Umbilical cord (tissue), 2 donors: ENCODE results near the gene SLC9C2. TPM values are rescaled to one million over a fixed set of nuclear protein-coding genes. Genes with fewer than 3 reads are reported as not detected.
A peak's percentile ranks its signal among the peaks of the same experiment; 100 is the strongest.
"Not testable (repeated sequence)": the region's sequence is repeated elsewhere in the genome, so short reads cannot be mapped to it uniquely, and the experiment has no call there.

Experiments
- DNase-seq: peaks from one replicate; pipeline ENCODE4 v3.0.0-alpha.2; 2015; ENCODE audit warnings: low spot score
- total RNA-seq: library from RNA; depleted of rRNA; stranded (reverse); fragments of >200 nt; gene quantifications from one replicate; pipeline ENCODE4 v1.2.3, GENCODE V29; 2014; ENCODE audit warnings: low replicate concordance; ENCODE audit not compliant: insufficient read depth

SLC9C2 gene, protein sequence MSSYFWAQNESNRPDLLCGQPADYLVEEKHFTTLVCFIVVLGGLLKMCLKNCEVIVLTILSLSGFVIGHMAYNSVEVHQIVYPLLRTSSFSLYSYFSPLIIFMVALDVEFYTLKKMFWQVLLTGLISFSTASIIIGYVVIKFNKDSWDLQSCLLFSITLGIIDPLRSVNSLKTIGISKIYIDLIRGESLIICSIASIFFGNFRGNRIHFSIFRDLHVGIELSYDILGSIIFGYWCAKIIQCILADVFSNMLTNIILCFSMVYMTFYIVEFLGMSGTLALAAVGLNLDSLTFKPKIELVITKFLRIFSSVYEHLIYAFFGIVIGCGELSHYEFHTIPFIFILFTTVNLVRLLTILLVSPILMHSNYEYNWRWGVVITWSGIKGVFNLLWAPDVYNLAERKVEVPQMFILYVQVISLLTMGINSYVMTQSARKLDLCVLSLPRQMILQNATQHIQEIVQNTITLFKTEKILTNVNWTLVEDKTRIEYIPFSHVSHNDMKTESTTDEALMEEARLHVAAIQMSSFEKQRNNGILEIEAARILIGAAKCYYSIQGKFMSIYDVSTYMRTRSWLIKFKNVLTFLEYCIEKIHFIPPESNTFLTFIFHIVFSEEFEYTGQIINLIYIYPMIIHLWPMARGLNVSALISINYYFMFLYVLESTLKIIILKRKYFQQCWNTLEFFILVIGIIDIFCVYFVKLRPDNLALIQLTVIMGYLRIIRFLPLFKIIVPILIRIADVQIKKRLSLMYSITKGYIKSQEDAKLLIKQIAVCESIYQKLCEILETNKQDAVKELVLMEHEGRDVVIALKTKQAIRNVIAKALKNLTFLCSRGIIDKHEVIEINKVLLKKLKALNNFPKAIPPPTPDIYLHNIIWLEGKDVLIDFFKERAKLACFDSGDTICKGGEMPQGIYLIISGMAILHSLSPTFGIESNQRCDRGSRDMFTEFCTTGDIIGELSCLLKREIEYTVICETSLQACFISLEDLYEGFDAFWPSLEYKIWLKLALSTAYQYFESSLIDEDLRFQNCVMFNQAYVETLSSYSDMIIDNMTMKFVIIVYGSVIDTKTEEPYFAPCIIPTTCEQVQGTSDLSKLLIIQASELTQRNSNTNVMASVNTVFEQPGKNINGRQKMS
- total RNA-seq: 1.7 TPM

DNA sequence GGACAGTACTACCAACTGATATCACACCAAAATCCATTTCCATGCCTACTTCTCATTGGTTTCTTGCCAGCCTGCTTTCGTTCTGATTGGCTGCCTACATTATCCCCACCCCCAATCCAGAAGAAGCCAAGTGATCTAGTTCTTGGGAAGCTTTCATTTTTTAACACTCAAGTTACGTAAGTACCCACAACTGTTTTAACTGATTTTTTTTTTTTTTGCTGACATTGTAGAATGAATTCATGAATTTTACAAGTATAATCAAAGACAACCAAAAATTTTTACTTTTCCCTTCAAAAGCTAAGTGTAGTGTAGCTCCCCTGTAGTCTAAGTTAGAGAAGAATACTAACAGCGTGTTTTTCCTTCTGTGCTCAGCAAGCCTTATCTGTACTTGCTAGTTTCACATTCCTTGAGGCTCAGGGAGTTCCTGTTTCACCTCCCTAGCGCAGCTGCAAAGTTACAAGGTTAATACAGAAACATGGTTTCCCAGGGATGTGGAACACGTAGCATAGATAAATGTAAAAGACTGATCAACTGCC lies at the start of gene SLC9C2:
SLC9C2 (minus strand) TSS at position 17 of the 536 bp plus-strand sequence. CDS start 1,296 bp downstream, outside the sequence.
- DNase-seq: peak; percentile 74

DNA sequence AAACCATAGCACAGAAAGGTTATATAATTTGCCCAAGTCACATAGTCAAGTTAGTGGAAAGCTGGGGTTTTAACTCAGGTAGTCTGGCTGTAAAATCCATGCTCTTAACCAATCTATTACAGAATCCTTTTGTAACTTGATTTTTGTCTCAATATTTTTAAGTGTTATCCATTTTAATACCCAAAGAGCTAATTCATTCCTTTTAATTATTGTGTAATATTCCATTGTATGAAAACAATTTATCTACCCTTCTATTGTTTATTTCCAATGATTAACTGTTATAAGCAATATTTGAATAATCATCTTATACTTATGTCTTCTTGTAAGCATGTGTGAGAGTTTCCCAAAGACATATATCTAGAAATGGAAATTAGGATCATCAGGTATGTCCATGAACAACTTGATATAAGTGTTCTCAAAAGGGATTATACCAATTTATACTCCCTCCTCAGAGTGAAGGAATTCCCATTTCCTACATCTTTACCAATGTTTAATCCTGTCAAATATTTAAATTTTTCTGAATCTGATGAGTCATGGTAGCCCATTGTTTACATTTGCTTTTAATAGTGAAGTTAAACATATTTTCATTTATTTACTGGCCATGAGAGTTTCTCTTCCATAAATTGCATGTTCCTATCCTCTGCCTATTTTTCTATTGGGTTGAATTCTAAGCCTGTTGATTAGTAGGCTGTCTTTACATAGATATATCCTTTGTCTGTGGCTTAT lies 46.2 kb upstream of the SLC9C2 start:
- DNase-seq: no peak

- no peak for DNase-seq
These were observed 43.8 kb upstream of the SLC9C2 start for GRCh38 chr1:173646656-173647055.

DNA sequence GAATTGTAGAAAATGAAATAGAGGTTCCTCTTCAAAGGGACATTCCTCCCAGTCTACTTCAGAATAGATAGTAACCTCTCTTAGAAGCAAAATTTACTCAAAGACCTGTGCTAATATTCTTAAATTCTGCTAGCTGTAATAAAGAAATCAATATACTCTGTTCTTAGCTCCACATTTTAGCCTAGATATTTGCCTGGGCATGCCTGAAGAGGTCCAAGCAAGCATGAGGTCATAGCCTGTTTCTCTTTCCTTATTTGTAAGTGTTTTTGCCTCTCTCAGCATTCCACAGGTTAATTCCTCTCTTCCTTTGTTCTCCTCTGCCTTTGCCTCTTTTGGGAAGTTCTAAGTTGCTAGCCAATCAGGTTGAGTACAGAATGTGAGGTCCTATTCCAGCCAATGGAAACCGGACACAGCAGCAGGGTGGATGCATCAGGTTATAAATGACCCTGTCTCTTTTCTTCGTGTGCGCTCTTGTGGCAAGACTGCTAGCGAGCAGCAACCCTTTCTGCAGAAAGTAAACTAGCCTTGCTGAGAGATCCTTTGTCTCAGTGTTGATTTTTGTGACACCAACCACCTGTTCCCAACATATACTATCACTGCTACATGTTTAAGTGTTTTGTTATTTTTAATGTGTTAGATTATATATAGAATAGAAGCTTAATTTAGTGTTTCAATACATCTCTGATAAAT lies 39.7 kb upstream of the SLC9C2 start:
- DNase-seq: not testable (repeated sequence)

GRCh38 chr1:173639102-173639501 lies 36.2 kb upstream of the SLC9C2 start:
- DNase-seq: no peak

DNA sequence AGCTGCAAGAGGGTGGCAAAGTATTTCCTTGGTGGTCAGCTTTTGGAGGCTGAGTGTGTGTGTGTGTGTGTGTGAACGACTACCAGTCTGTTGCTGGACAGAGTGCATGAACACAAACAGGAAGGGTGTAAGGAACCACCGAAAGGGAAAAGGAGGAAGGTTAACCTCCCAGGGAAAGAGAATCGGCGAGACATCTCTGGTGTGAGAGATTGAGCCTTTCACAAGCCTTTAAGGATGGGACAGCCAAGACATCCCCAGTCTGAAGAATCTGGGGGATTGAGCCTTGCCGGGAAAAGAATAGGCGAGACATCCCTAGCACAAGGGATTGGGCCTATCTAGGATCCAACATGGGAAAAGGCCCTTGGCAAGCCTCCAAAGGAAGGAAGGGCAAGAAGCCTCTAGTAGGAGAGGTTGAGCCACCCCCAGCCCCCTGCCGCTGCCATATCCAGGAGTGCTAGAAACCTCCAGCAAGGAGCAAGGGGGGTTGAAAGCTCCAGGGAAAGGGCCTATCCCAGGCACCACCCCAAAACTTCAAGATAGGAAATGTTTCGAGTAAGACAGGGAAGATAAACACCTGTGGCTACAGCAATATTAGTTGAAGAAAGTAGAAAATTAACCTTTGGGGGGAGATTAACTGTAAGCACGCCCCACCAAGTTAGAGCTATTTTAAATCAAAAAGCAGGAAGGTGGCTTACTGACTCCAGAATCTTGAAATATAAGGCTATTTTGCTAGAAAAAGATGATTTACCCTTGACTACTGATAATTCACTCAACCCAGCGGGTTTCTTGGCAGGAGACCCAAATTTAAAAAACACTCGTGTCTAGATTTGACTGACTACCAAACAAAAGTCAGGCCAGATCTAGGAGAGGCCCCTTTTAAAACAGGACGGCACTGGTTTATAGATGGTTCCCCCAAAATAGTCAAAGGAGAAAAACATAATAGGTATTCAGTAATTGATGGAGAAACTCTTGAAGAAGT lies 35.5 kb upstream of the SLC9C2 start:
- DNase-seq: no peak

DNA sequence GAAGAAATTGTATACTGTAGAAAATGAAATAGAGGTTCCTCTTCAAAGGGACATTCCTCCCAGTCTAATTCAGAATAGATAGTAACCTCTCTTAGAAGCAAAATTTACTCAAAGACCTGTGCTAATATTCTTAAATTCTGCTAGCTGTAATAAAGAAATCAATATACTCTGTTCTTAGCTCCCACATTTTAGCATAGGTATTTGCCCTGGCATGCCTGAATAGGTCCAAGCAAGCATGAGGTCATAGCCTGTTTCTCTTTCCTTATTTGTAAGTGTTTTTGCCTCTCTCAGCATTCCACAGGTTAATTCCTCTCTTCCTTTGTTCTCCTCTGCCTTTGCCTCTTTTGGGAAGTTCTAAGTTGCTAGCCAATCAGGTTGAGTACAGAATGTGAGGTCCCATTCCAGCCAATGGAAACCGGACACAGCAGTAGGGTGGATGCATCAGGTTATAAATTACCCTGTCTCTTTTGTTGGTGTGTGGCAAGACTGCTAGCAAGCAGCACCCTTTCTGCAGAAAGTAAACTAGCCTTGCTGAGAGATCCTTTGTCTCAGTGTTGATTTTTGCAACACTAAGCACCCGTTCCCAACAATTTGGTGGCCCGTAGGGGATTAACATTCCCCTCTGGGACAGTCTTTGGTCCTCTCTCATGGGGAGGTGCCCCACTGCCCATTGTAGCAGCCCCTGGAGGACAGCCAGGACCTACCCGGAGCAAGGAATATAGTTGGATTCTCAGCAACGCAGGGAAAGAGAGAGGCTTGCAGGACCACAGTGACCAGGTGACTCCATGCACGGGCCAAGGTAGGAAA lies 34.6 kb upstream of the SLC9C2 start:
- not testable (repeated sequence) for DNase-seq

- DNase-seq: no peak
These were observed 32.2 kb upstream of the SLC9C2 start, which contains the start of gene TEX50 for GRCh38 chr1:173635116-173635515. Gene TEX50, plus strand, starts transcription at chr1:173635338. Its CDS starts 184 bp downstream, at chr1:173635522.

DNA sequence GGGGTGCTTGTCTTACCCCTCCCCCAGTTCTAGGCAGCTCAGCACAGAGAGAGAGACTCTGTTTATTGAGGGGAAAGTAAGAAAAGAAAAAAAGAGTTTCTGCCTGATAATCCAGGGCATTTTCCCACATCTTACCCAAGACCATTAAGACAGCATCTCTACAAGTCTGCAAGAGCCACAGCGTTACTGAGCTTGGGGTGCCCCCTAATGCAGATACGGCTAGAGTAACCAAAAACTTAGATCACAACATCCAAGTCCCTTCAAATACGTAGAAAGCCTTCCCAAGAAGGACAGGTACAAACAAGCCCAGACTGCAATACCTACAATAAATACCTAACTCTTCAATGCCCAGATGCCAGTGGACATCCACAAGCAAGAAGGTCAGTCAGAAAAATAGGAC lies 26.0 kb upstream of the SLC9C2 start:
- DNase-seq: no peak

- no peak for DNase-seq
These were observed 24.4 kb upstream of the SLC9C2 start for GRCh38 chr1:173627269-173627668.

- no peak for DNase-seq
These were observed 14.0 kb upstream of the SLC9C2 start for GRCh38 chr1:173616859-173617258.

GRCh38 chr1:173613086-173613485 lies 10.2 kb upstream of the SLC9C2 start:
- not testable (repeated sequence) for DNase-seq

GRCh38 chr1:173608503-173609216 lies 5.8 kb upstream of the SLC9C2 start:
- DNase-seq: no peak

GRCh38 chr1:173601588-173601987 lies 1.3 kb downstream of the SLC9C2 start:
- DNase-seq: no peak

GRCh38 chr1:173596097-173596825 lies 6.6 kb downstream of the SLC9C2 start:
- no peak for DNase-seq

DNA sequence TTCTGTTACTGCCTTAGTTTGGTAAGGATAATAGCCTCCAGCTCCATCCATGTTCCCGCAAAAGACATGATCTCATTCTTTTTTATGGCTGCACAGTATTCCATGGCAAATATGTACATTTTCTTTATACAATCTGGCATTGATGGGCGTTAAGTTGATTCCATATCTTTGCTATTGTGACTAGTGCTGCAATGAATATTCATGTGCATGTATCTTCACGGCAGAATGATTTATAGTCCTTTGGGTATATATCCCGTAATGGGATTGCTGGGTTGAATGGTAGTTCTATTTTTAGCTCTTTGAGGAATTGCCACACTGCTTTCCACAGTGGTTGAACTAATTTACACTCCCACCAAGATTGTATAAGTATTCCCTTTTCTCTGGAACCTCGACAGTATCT lies 11.7 kb downstream of the SLC9C2 start:
- DNase-seq: not testable (repeated sequence)

DNA sequence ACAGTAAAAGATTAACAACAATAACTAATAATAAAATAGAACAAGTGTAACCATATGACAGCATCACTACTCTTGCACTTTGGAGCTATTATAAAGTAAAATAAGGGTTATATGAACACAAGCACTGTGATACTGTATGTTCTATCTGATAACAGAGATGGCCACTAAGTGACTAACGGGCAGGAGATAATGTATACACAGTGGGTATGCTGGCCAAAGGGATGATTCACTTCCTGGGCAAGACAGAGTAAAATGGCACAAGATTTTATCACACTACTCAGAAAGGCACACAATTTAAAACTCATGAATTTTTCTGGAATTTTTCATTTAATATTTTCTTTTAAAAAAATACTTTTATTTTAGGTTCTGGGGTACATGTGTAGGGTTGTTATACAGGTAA lies 12.3 kb downstream of the SLC9C2 start:
- no peak for DNase-seq
